CD4-positive, CD25-positive, alpha-beta regulatory T cell (primary cell): Measurements from ENCODE around the gene NCOA4. TPM values are rescaled to one million over a fixed set of nuclear protein-coding genes. Genes with fewer than 3 reads are reported as not detected.
"Not testable (repeated sequence)": the region's sequence is repeated elsewhere in the genome, so short reads cannot be mapped to it uniquely, and the experiment has no call there.

Experiments
- ATAC-seq, 2 donors: fragments of 150-1000 bp; cut with Tn5 transposase; one replicate each; pipeline ENCODE4 v1.10.0; 2021; ENCODE audit warnings: low read depth in 2 of 2, moderate number of reproducible peaks in 2 of 2, moderate library complexity in 1 of 2
- DNase-seq, 3 donors: peaks; one replicate each; pipeline versions ENCODE4 v3.0.0 to v3.0.0-alpha.2; 2012 to 2022; ENCODE audit warnings: mixed read lengths in 1 of 3
- H3K27ac ChIP-seq: one replicate; pipeline ENCODE4 v1.7.0; 2013; ENCODE audit warnings: mild to moderate bottlenecking, low read length; ENCODE audit not compliant: insufficient read depth, poor library complexity, severe bottlenecking
- H3K27me3 ChIP-seq: one replicate; pipeline ENCODE4 v1.7.0; 2013; ENCODE audit warnings: low read length; ENCODE audit not compliant: control insufficient read depth, insufficient read depth
- H3K36me3 ChIP-seq: one replicate; pipeline ENCODE4 v1.7.0; 2013; ENCODE audit warnings: mild to moderate bottlenecking, low read length, moderate library complexity; ENCODE audit not compliant: control insufficient read depth, insufficient read depth
- H3K4me1 ChIP-seq: 2 replicates; pipeline ENCODE4 v1.7.0; 2013; ENCODE audit warnings: mild to moderate bottlenecking, low read length; ENCODE audit not compliant: insufficient read depth, control insufficient read depth, poor library complexity, severe bottlenecking
- H3K4me3 ChIP-seq: one replicate; pipeline ENCODE4 v1.7.0; 2013; ENCODE audit warnings: low read depth, mild to moderate bottlenecking, low read length, moderate library complexity
- H3K9me3 ChIP-seq, 2 experiments: 1 replicate in 1 of 2; 2 replicates in 1 of 2; pipeline ENCODE4 v1.7.0; 2013; ENCODE audit warnings: low read length in 2 of 2, mild to moderate bottlenecking in 1 of 2, moderate library complexity in 1 of 2; ENCODE audit not compliant: control insufficient read depth in 2 of 2
- H3K27ac Mint-ChIP-seq, 3 donors: one replicate each; pipeline ENCODE4 v1.8.0; 2020 to 2022; ENCODE audit warnings: mild to moderate bottlenecking in 3 of 3, mixed read lengths in 3 of 3, moderate library complexity in 2 of 3
- H3K27me3 Mint-ChIP-seq: one replicate; pipeline ENCODE4 v1.8.0; 2022; ENCODE audit warnings: mild to moderate bottlenecking, mixed read lengths
- H3K36me3 Mint-ChIP-seq: one replicate; pipeline ENCODE4 v1.8.0; 2020; ENCODE audit warnings: mixed read lengths
- H3K4me1 Mint-ChIP-seq, 4 donors: one replicate each; pipeline ENCODE4 v1.8.0; 2020 to 2022; ENCODE audit warnings: mixed read lengths in 4 of 4, mild to moderate bottlenecking in 1 of 4
- H3K4me3 Mint-ChIP-seq, 4 donors: one replicate each; pipeline ENCODE4 v1.8.0; 2020 to 2022; ENCODE audit warnings: mild to moderate bottlenecking in 4 of 4, mixed read lengths in 4 of 4, moderate library complexity in 3 of 4
- H3K9me3 Mint-ChIP-seq, 7 donors: one replicate each; pipeline ENCODE4 v1.8.0; 2020 to 2022; ENCODE audit warnings: mixed read lengths in 7 of 7, mild to moderate bottlenecking in 3 of 7, moderate library complexity in 2 of 7
- polyA plus RNA-seq, 4 donors: library from polyadenylated mRNA; unstranded; fragments of 300-500 nt; fragmentation: Illumina TruSeq; gene quantifications; one replicate each; pipeline ENCODE4 v1.2.3, GENCODE V29; 2021
- total RNA-seq: library from RNA; stranded (reverse); gene quantifications from one replicate; pipeline ENCODE4 v1.2.3, GENCODE V29; 2022

NCOA4 gene
- total and polyA plus RNA-seq, 5 donors from 2014 or later = 69.1 to 202 (median 172) TPM

GRCh38 chr10:45985590-45985989 is 44.8 kb downstream of the NCOA4 start:
- H3K27me3 Mint-ChIP-seq, DNase-seq, H3K27ac ChIP-seq, H3K4me3 Mint-ChIP-seq, H3K9me3 Mint-ChIP-seq, H3K9me3 ChIP-seq, ATAC-seq, H3K4me3 ChIP-seq, H3K36me3 Mint-ChIP-seq, H3K27me3 ChIP-seq, H3K27ac Mint-ChIP-seq, H3K4me1 ChIP-seq, H3K4me1 Mint-ChIP-seq: not testable (repeated sequence)
- peaks cover 13% of the 10 kb centered on the region for H3K36me3 ChIP-seq

- not testable (repeated sequence) for H3K36me3 ChIP-seq, H3K4me3 ChIP-seq, H3K4me1 Mint-ChIP-seq, H3K4me1 ChIP-seq, DNase-seq, H3K36me3 Mint-ChIP-seq, H3K27ac Mint-ChIP-seq, ATAC-seq, H3K4me3 Mint-ChIP-seq, H3K27ac ChIP-seq, H3K27me3 Mint-ChIP-seq, H3K27me3 ChIP-seq, H3K9me3 ChIP-seq, H3K9me3 Mint-ChIP-seq
Observed at GRCh38 chr10:45984473-45984872, 46.0 kb downstream of the NCOA4 start.

GRCh38 chr10:45983538-45984186 is 46.8 kb downstream of the NCOA4 start:
- not testable (repeated sequence) for H3K4me1 Mint-ChIP-seq, H3K9me3 Mint-ChIP-seq, H3K4me1 ChIP-seq, H3K27me3 ChIP-seq, H3K36me3 Mint-ChIP-seq, H3K9me3 ChIP-seq, H3K4me3 Mint-ChIP-seq, H3K4me3 ChIP-seq, H3K27me3 Mint-ChIP-seq, H3K27ac ChIP-seq
- H3K27ac Mint-ChIP-seq = peak overlapping the region in 1 of 3 donors; percentile 28
- ATAC-seq (peak in 1 of 2 donors; percentile 42), DNase-seq (peak; percentile 30 to 60 (median 52))
- H3K36me3 ChIP-seq = peaks cover 12% of the 10 kb centered on the region

GRCh38 chr10:45981367-45981766 is 49.1 kb downstream of the NCOA4 start:
- H3K27ac Mint-ChIP-seq, H3K36me3 Mint-ChIP-seq, DNase-seq, ATAC-seq, H3K4me1 Mint-ChIP-seq, H3K27ac ChIP-seq, H3K9me3 Mint-ChIP-seq, H3K4me3 ChIP-seq, H3K4me3 Mint-ChIP-seq, H3K4me1 ChIP-seq, H3K9me3 ChIP-seq, H3K27me3 ChIP-seq, H3K27me3 Mint-ChIP-seq: not testable (repeated sequence)
- H3K36me3 ChIP-seq = peaks cover 12% of the 10 kb centered on the region

- H3K4me3 ChIP-seq, DNase-seq, H3K36me3 Mint-ChIP-seq, H3K36me3 ChIP-seq, ATAC-seq, H3K27ac ChIP-seq, H3K4me3 Mint-ChIP-seq, H3K27ac Mint-ChIP-seq, H3K27me3 ChIP-seq, H3K4me1 ChIP-seq, H3K9me3 ChIP-seq, H3K27me3 Mint-ChIP-seq, H3K9me3 Mint-ChIP-seq: not testable (repeated sequence)
- peaks cover 7 to 23% (median 16%) of the 10 kb centered on the region in 4 donors for H3K4me1 Mint-ChIP-seq
Observed at GRCh38 chr10:45978554-45978953, 51.9 kb downstream of the NCOA4 start.

GRCh38 chr10:45974041-45974440 is 56.4 kb downstream of the NCOA4 start:
- H3K4me3 Mint-ChIP-seq = peak overlapping the region; percentile 68 to 99 (median 96)
- not testable (repeated sequence) for H3K36me3 Mint-ChIP-seq

GRCh38 chr10:45972813-45973169 is 57.6 kb downstream of the NCOA4 start:
- H3K36me3 Mint-ChIP-seq, H3K36me3 ChIP-seq, H3K27me3 Mint-ChIP-seq, ATAC-seq, H3K9me3 Mint-ChIP-seq, H3K9me3 ChIP-seq, H3K27me3 ChIP-seq: not testable (repeated sequence)
- peak overlapping the region; percentile 93 for H3K4me3 ChIP-seq
- H3K4me1 ChIP-seq = peaks cover 23% of the 10 kb centered on the region
- peak overlapping the region; percentile 66 for H3K27ac ChIP-seq
- Mint-ChIP-seq H3K27ac (peak overlapping the region; percentile 90 to 98 (median 97)), H3K4me1 (peaks cover 13 to 56% (median 37%) of the 10 kb centered on the region in 4 donors), H3K4me3 (peak overlapping the region; percentile 95 to 100 (median 98))
- DNase-seq = peak in 1 of 3 donors; percentile 13

More at GRCh38 chr10:45974041-45974440, 56.4 kb downstream of the NCOA4 start:
- H3K9me3 Mint-ChIP-seq, H3K27ac ChIP-seq, H3K9me3 ChIP-seq, H3K4me3 ChIP-seq, H3K36me3 ChIP-seq, ATAC-seq, H3K27me3 Mint-ChIP-seq, DNase-seq, H3K27me3 ChIP-seq: not testable (repeated sequence)
- peaks cover 23% of the 10 kb centered on the region for H3K4me1 ChIP-seq
- Mint-ChIP-seq H3K4me1 (peaks cover 13 to 51% (median 36%) of the 10 kb centered on the region in 4 donors), H3K27ac (peak overlapping the region in 1 of 3 donors; percentile 55)

GRCh38 chr10:45972106-45972812 is 58.2 kb downstream of the NCOA4 start, which contains the start of gene TIMM23:
TIMM23 (plus strand) TSS chr10:45972489; CDS start chr10:45972625, 136 bp downstream.
- H3K27me3 Mint-ChIP-seq, H3K36me3 ChIP-seq, H3K9me3 Mint-ChIP-seq, H3K36me3 Mint-ChIP-seq, H3K27me3 ChIP-seq, H3K9me3 ChIP-seq: not testable (repeated sequence)
- peak; percentile 84 to 91 (median 89) for DNase-seq
- peak; percentile 89 to 94 for ATAC-seq
- Mint-ChIP-seq H3K4me3 (peak within 1 kb of the TSS; percentile 95 to 100 (median 98)), H3K27ac (peak within 1 kb of the TSS; percentile 90 to 98 (median 97)), H3K4me1 (peaks cover 13 to 59% (median 39%) of the 10 kb centered on the region in 4 donors)
- Histone ChIP-seq H3K4me3 (peak within 1 kb of the TSS; percentile 93), H3K4me1 (peaks cover 23% of the 10 kb centered on the region), H3K27ac (peak within 1 kb of the TSS; percentile 66)
